Right lobe of liver (tissue), 4 donors: ENCODE measurements around the gene MINK1.

Source experiments
- CTCF ChIP-seq, 4 donors: fragments of 200-600 bp in 3 of 4; fragments of 450-650 bp in 1 of 4; IDR thresholded peaks; one replicate each; pipeline versions ENCODE4 v1.5.1 to v1.8.0; 2016 to 2022; ENCODE audit warnings: antibody characterized with exemption in 4 of 4, mild to moderate bottlenecking in 2 of 4
- POLR2A ChIP-seq: fragments of 450-650 bp; IDR thresholded peaks from one replicate; pipeline ENCODE4 v1.6.1; 2017; ENCODE audit warnings: antibody characterized with exemption, mild to moderate bottlenecking
- donor health status: DM: no; HTN: no; CAD: no.
- donor health status: DM: no; HTN: no; CAD: no.
- donor health status: DM: no; HTN: yes; CAD: no.

- TF ChIP-seq CTCF (IDR thresholded peaks at IDR 0.05) (no peak), POLR2A (no peak)
These were observed 36.6 kb upstream of the MINK1 start for GRCh38 chr17:4796552-4796920.
